HL-60 (cell line): Measurements from ENCODE around the gene TMED10.

Source experiments
- DNase-seq, 2 experiments: peaks; one replicate each; pipeline ENCODE4 v3.0.0-alpha.2; 2010 to 2020; ENCODE audit warnings: low read depth in 1 of 2, low spot score in 1 of 2
- H3K27ac ChIP-seq: fragments of 250-450 bp; sonication (Bioruptor Pico); replicated peaks from 2 replicates; pipeline ENCODE4 v1.5.1; 2020; ENCODE audit warnings: mild to moderate bottlenecking, moderate library complexity
- H3K27me3 ChIP-seq: fragments of 250-450 bp; sonication (Bioruptor Pico); 2 replicates; pipeline ENCODE4 v1.5.1; 2021; ENCODE audit warnings: mild to moderate bottlenecking, moderate library complexity; ENCODE audit not compliant: insufficient read depth, poor library complexity, severe bottlenecking
- H3K4me3 ChIP-seq: replicated peaks from 2 replicates; pipeline ENCODE4 v1.5.1; 2011; ENCODE audit warnings: mild to moderate bottlenecking, control low read depth, low read length; ENCODE audit not compliant: insufficient read depth
- GABPA ChIP-seq: IDR thresholded peaks from 2 replicates; pipeline ENCODE4 v1.6.1; 2012; ENCODE audit warnings: low read depth
- POLR2AphosphoS5 ChIP-seq: IDR thresholded peaks from 2 replicates; pipeline ENCODE4 v1.6.1; 2012; ENCODE audit warnings: low read depth
- SPI1 ChIP-seq: IDR thresholded peaks from 2 replicates; pipeline ENCODE4 v1.6.1; 2012; ENCODE audit warnings: low read depth, mild to moderate bottlenecking, borderline replicate concordance
- TF ChIP-seq, protein P1 (sequence below): IDR thresholded peaks from one replicate; pipeline ENCODE4 v1.5.1; 2011; ENCODE audit warnings: low read length, control low read depth, inconsistent platforms; ENCODE audit not compliant: insufficient read depth
- TF ChIP-seq, protein P2 (sequence below): IDR thresholded peaks from 2 replicates; pipeline ENCODE4 v1.6.1; 2012; ENCODE audit warnings: low read depth; ENCODE audit not compliant: insufficient replicate concordance

Gene TMED10

DNA sequence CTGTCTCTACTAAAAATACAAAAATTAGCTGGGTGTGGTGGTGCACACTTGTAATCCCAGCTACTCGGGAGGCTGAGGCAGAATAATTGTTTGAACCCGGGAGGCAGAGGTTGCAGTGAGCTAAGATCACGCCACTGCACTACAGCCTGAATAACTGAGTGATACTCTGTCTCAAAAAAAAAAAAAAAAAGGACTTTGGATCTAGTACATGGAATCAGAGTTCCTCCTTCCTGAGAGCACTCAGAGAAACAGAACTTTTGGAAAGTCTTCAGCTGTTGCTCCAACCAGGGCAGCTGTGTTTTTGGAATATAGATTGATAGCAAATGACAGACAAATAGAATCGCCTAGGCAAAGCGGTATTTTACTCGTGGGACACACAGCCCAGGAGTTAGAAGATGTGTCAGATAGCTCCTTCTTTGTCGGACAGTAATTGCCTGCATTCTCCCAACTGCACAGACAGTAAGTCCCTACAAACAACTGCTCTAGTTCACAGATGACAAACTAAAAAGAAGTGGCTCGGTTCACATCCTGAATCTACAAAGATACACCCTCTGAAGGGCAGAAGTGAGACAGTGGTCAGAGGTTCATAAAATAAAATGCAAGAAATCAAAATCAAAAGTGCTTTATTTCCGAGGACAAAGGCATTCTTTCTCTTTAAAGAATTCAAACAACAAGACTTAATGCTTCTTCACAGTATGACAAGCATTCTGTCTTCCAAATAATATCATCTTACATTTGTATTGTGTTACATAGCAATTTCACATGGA lies 32.5 kb downstream of the TMED10 start:
- Histone ChIP-seq H3K27me3 (no peaks in the 10 kb centered on the region), H3K27ac (0 out of 2 replicates have a peak overlapping the region, but pooled peaks have one; percentile 1), H3K4me3 (no peak overlapping the region)
- TF ChIP-seq, protein P1, sequence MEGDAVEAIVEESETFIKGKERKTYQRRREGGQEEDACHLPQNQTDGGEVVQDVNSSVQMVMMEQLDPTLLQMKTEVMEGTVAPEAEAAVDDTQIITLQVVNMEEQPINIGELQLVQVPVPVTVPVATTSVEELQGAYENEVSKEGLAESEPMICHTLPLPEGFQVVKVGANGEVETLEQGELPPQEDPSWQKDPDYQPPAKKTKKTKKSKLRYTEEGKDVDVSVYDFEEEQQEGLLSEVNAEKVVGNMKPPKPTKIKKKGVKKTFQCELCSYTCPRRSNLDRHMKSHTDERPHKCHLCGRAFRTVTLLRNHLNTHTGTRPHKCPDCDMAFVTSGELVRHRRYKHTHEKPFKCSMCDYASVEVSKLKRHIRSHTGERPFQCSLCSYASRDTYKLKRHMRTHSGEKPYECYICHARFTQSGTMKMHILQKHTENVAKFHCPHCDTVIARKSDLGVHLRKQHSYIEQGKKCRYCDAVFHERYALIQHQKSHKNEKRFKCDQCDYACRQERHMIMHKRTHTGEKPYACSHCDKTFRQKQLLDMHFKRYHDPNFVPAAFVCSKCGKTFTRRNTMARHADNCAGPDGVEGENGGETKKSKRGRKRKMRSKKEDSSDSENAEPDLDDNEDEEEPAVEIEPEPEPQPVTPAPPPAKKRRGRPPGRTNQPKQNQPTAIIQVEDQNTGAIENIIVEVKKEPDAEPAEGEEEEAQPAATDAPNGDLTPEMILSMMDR, result no peak
- TF ChIP-seq SPI1 (no peak), GABPA (no peak), POLR2AphosphoS5 (no peak)
- TF ChIP-seq, protein P2, sequence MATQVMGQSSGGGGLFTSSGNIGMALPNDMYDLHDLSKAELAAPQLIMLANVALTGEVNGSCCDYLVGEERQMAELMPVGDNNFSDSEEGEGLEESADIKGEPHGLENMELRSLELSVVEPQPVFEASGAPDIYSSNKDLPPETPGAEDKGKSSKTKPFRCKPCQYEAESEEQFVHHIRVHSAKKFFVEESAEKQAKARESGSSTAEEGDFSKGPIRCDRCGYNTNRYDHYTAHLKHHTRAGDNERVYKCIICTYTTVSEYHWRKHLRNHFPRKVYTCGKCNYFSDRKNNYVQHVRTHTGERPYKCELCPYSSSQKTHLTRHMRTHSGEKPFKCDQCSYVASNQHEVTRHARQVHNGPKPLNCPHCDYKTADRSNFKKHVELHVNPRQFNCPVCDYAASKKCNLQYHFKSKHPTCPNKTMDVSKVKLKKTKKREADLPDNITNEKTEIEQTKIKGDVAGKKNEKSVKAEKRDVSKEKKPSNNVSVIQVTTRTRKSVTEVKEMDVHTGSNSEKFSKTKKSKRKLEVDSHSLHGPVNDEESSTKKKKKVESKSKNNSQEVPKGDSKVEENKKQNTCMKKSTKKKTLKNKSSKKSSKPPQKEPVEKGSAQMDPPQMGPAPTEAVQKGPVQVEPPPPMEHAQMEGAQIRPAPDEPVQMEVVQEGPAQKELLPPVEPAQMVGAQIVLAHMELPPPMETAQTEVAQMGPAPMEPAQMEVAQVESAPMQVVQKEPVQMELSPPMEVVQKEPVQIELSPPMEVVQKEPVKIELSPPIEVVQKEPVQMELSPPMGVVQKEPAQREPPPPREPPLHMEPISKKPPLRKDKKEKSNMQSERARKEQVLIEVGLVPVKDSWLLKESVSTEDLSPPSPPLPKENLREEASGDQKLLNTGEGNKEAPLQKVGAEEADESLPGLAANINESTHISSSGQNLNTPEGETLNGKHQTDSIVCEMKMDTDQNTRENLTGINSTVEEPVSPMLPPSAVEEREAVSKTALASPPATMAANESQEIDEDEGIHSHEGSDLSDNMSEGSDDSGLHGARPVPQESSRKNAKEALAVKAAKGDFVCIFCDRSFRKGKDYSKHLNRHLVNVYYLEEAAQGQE, result no peak
- DNase-seq, result no peak

DNA sequence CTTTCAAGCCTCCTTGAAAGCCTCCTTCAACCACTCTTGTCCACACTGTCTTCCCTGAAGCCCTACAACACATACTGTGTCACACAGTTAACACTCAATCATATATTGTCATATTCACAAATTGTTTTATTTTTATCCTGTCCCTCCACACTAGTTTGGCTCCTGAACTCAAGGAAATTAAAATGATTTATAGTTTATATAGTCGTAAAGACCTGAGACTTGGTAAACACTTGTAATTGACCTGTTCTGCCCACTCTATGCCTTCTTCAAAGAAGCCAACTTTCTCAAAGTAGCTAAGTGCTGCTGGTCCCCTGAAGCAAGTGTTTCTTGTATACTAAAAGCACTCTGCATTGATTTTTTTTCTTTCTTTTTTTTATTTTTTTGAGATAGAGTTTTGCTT lies 33.9 kb downstream of the TMED10 start:
- no peak overlapping the region for H3K27ac ChIP-seq
- no peak for DNase-seq
- TF ChIP-seq GABPA, result no peak
- no peak for TF ChIP-seq SPI1
- TF ChIP-seq POLR2AphosphoS5, result no peak
- H3K27me3 ChIP-seq, result no peaks in the 10 kb centered on the region
- H3K4me3 ChIP-seq, result no peak overlapping the region

DNA sequence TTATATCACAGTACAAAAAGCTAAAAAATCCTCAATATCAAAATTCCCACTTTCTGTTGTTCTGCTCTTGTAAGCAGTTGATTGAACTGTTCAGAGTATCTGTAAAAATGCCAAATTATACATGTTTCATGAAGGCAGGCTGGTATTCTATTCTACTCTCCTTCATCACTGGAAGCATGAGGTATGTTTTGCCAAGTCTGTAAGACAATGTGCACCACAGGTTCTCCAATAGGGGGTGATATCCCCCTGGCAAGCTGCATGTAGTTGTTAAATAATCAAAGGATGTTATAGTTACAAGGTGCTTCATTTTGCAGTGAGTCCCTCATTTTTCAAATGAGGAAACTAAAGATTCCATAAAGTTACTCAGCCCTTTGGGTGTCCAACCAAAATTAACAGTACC lies 34.4 kb downstream of the TMED10 start:
- TF ChIP-seq, protein P2, result no peak
- no peak for TF ChIP-seq POLR2AphosphoS5
- TF ChIP-seq GABPA, result no peak
- TF ChIP-seq, protein P1, result no peak
- no peak for TF ChIP-seq SPI1
- H3K4me3 ChIP-seq, result no peak overlapping the region
- H3K27ac ChIP-seq, result no peak overlapping the region
- no peaks in the 10 kb centered on the region for H3K27me3 ChIP-seq
- peak in 1 of 2 experiments; percentile 9 for DNase-seq

DNA sequence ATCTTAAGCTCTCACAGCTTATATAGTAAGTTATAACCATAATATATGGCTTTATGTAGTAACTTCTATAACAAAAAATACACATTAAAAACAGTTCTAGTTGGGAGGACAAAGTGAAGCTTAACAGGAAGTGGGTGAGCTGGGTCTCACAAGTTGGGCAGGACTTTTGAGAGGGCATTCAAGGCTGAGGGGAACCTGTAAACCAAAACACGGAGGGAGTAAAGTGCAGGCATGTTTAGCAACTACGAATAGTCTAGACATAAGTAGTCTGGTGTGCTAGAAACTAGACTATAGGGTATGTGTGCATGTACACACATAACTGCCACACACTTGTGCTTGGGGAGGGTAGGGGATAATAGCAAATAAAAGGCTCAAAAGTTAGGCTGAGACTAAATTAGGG lies 35.4 kb downstream of the TMED10 start:
- no peak overlapping the region for H3K27ac ChIP-seq
- no peak overlapping the region for H3K4me3 ChIP-seq
- no peaks in the 10 kb centered on the region for H3K27me3 ChIP-seq
- TF ChIP-seq SPI1 (peak; percentile 10; the same call in 1 of the 2 replicates), POLR2AphosphoS5 (no peak)
- no peak for DNase-seq
